ENCODE measurements around the gene MEIOB.
"Not testable (repeated sequence)": the region's sequence is repeated elsewhere in the genome, so short reads cannot be mapped to it uniquely, and the experiment has no call there.

Gene MEIOB

GRCh38 chr16:1871974-1872635 is at the start of gene MEIOB:
MEIOB (minus strand) TSS chr16:1872164; CDS start chr16:1868175, 3,989 bp downstream.
- DNase-seq = peak; percentile 78 to 91 (median 86)

- DNase-seq = peak; percentile 19 to 77 (median 43)
Measured at GRCh38 chr16:1920727-1921171, 48.8 kb upstream of the MEIOB start.

- DNase-seq = not testable (repeated sequence)
Measured at GRCh38 chr16:1920122-1920521, 48.2 kb upstream of the MEIOB start.

- DNase-seq = no peak
Measured at GRCh38 chr16:1919327-1919998, 47.5 kb upstream of the MEIOB start.

GRCh38 chr16:1918351-1919326 is 46.7 kb upstream of the MEIOB start, which contains the start of gene HS3ST6:
HS3ST6 (minus strand) TSS chr16:1918415; CDS start chr16:1918323, 92 bp downstream.
- peak; percentile 27 to 35 (median 32) for DNase-seq

GRCh38 chr16:1917665-1918350 is 45.8 kb upstream of the MEIOB start:
- DNase-seq = no peak

GRCh38 chr16:1917056-1917664 is 45.2 kb upstream of the MEIOB start:
- DNase-seq = peak in 1 of 3 experiments; percentile 32

- DNase-seq = no peak
Measured at GRCh38 chr16:1916640-1916990, 44.7 kb upstream of the MEIOB start.

- DNase-seq = no peak
Measured at GRCh38 chr16:1915732-1916639, 44.0 kb upstream of the MEIOB start.

GRCh38 chr16:1914988-1915387 is 43.0 kb upstream of the MEIOB start:
- no peak for DNase-seq

GRCh38 chr16:1914084-1914608 is 42.2 kb upstream of the MEIOB start:
- no peak for DNase-seq

- peak; percentile 68 to 81 (median 78) for DNase-seq
Measured at GRCh38 chr16:1913327-1914083, 41.5 kb upstream of the MEIOB start.

- DNase-seq = no peak
Measured at GRCh38 chr16:1912215-1912543, 40.2 kb upstream of the MEIOB start.

- DNase-seq = no peak
Measured at GRCh38 chr16:1911467-1912214, 39.7 kb upstream of the MEIOB start.

GRCh38 chr16:1909561-1910231 is 37.7 kb upstream of the MEIOB start:
- peak; percentile 54 to 80 (median 75) for DNase-seq

GRCh38 chr16:1908983-1909382 is 37.0 kb upstream of the MEIOB start:
- DNase-seq = no peak

- no peak for DNase-seq
Measured at GRCh38 chr16:1908184-1908583, 36.2 kb upstream of the MEIOB start.

- no peak for DNase-seq
Measured at GRCh38 chr16:1907226-1907860, 35.4 kb upstream of the MEIOB start.
